BJ (cell line): ENCODE measurements around the gene IQCE. TPM values are rescaled to one million over a fixed set of nuclear protein-coding genes. Genes with fewer than 3 reads are reported as not detected.

Experiments
- CTCF ChIA-PET: fragments of 350-600 bp; formaldehyde crosslinking; extraction: SDS; loops from one replicate; lab custom pipeline; 2021; ENCODE audit warnings: antibody characterized with exemption, inconsistent platforms; lab: Yijun Ruan, JAX
- POLR2A ChIA-PET: fragments of 300-600 bp; sonication (Branson Sonifier 250); formaldehyde crosslinking; extraction: SDS; loops from one replicate; lab custom pipeline; 2021; ENCODE audit warnings: antibody characterized with exemption; lab: Charles Lee
- DNase-seq: peaks from one replicate; pipeline ENCODE4 v3.0.0-alpha.2; 2011; ENCODE audit warnings: low read depth
- H3K27me3 ChIP-seq: 2 replicates; pipeline ENCODE4 v1.6.0; 2011; ENCODE audit warnings: low read length; ENCODE audit not compliant: control insufficient read depth, insufficient read depth
- H3K36me3 ChIP-seq: 2 replicates; pipeline ENCODE4 v1.5.1; 2011; ENCODE audit warnings: low read length; ENCODE audit not compliant: control insufficient read depth, insufficient read depth
- H3K4me3 ChIP-seq: 2 replicates; pipeline ENCODE4 v1.5.1; 2011; ENCODE audit warnings: low read depth, mild to moderate bottlenecking, control low read depth, low read length
- CTCF ChIP-seq: IDR thresholded peaks from 2 replicates; pipeline ENCODE4 v1.5.1; 2011; ENCODE audit warnings: low read depth, mild to moderate bottlenecking, control low read depth, inconsistent platforms, low read length, moderate library complexity; ENCODE audit not compliant: insufficient read depth
- polyA plus RNA-seq: library from polyadenylated mRNA; depleted of rRNA; stranded (reverse); fragments of >200 nt; gene quantifications from 2 replicates; pipeline ENCODE4 v1.2.3, GENCODE V29; 2011

IQCE gene
- polyA plus RNA-seq, 1 experiment, result 9.9 TPM

- DNase-seq, result no peak
- ChIA-PET POLR2A (no interaction called here), CTCF (interaction anchor here (0.7 to 1.5 kb wide), 4 partner anchors 8 to 154 kb away, joined by 3 read pairs; no protein-coding TSS in a partner anchor)
- no peak overlapping the region for H3K4me3 ChIP-seq
- no peaks in the 10 kb centered on the region for H3K36me3 ChIP-seq
- TF ChIP-seq CTCF, result no peak
- H3K27me3 ChIP-seq, result no peaks in the 10 kb centered on the region
Observed at GRCh38 chr7:2622869-2623697, 64.3 kb downstream of the IQCE start.

- Histone ChIP-seq H3K36me3 (no peaks in the 10 kb centered on the region), H3K27me3 (no peaks in the 10 kb centered on the region), H3K4me3 (no peak overlapping the region)
- TF ChIP-seq CTCF, result no peak
- POLR2A ChIA-PET, result no interaction called here
- DNase-seq, result no peak
- CTCF ChIA-PET, result interaction anchor here (0.8 to 1.0 kb wide), 2 partner anchors 19 to 57 kb away, joined by 3 read pairs; no protein-coding TSS in a partner anchor
Observed at GRCh38 chr7:2623698-2624014, 64.9 kb downstream of the IQCE start.

- DNase-seq, result no peak
- TF ChIP-seq CTCF, result no peak
- H3K36me3 ChIP-seq, result no peaks in the 10 kb centered on the region
- POLR2A ChIA-PET, result no interaction called here
- CTCF ChIA-PET, result interaction anchor here (0.7 to 1.2 kb wide), 3 partner anchors 10 to 57 kb away, joined by 3 to 4 read pairs (median 3); no protein-coding TSS in a partner anchor
- no peak overlapping the region for H3K4me3 ChIP-seq
- no peaks in the 10 kb centered on the region for H3K27me3 ChIP-seq
Observed at GRCh38 chr7:2624293-2624886, 65.6 kb downstream of the IQCE start.

GRCh38 chr7:2626498-2627117, 67.8 kb downstream of the IQCE start:
- TF ChIP-seq CTCF, result no peak
- CTCF ChIA-PET, result interaction anchor here (1.0 kb wide), 1 partner anchor 59 kb away, joined by 3 read pairs; no protein-coding TSS in a partner anchor
- POLR2A ChIA-PET, result no interaction called here
- no peak for DNase-seq
- Histone ChIP-seq H3K36me3 (no peaks in the 10 kb centered on the region), H3K4me3 (no peak overlapping the region), H3K27me3 (no peaks in the 10 kb centered on the region)
